GM19324 (cell line): ENCODE measurements around the gene POP5.

Experiments
- ATAC-seq: cut with Tn5 transposase; IDR thresholded peaks from one replicate; pipeline ENCODE4 v1.9.1; 2021; ENCODE audit warnings: mild to moderate bottlenecking, moderate library complexity; ENCODE audit not compliant: unreplicated experiment, low FRiP score

Gene POP5

GRCh38 chr12:120590741-120591407 lies 9.7 kb upstream of the POP5 start:
- no peak for ATAC-seq

- no peak for ATAC-seq
Observed at GRCh38 chr12:120588948-120589930, 8.0 kb upstream of the POP5 start.

DNA sequence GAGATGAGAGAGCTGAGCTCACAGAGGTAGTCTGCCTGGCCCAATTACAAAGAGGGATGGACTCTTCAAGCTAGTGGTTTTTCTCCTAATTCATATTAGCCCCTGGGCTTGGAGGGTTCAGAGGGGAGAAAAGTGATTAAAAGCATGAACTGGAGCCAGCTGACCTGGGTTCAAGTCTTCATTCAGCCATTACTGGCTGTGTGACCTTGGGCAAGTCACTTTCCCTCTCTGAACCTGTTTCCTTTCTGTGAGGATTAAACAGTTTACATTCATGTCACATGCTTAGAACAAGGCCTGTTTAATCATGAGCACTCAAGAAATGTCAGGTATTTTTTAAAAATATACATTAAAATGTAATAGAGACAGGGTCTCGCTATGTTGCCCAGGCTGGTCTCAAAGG lies 7.2 kb upstream of the POP5 start:
- ATAC-seq: no peak

DNA sequence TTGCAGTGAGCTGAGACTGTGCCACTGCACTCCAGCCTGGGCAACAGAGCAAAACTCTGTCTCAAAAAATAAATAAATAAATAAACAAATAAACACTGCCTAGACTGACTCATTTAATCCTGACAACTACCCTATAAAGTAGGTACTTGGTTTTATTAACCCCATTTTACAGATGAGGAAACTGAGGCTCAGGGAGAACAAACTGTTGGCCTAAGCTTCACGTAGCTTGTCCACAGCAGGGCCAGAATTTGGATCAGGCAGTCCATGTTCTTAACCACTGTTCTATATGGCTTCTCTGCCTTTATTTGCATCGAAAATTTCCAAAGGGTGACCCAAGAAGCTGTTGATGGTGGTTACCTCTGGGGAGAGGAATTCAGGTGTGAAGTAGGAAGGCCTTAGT lies 5.7 kb upstream of the POP5 start:
- no peak for ATAC-seq

GRCh38 chr12:120586206-120586605 lies 5.0 kb upstream of the POP5 start:
- no peak for ATAC-seq

GRCh38 chr12:120584343-120585149 lies 3.3 kb upstream of the POP5 start:
- no peak for ATAC-seq

DNA sequence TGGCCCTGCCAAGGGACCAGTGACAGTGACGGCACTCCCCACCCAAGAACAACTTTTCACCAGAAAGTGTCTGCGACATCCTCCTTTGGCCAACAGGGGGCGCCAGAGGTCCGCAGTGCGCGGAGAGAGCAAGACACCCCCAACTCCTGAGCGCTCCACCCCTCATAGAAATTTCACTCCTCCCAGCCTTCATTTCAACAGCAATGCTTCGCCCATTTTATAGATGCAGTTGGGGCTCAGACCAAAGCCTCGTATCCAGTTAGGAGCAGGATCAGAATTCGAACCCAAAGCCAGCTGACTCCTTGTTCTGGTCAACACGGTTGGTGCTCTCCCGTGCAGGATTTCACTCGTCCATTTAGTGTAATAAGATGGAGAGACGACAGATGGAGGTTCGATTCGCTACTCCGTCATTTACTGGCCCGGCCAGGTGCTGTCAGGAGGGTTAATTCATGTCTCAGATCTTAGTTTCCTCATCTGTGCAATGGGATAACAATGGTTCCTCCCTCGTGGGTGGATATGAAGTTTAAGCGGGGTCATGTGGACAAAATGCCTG lies 2.4 kb upstream of the POP5 start:
- ATAC-seq: no peak

GRCh38 chr12:120581998-120582397 lies 796 bp upstream of the POP5 start:
- no peak for ATAC-seq

GRCh38 chr12:120579179-120579578 lies 2.0 kb downstream of the POP5 start:
- no peak for ATAC-seq

DNA sequence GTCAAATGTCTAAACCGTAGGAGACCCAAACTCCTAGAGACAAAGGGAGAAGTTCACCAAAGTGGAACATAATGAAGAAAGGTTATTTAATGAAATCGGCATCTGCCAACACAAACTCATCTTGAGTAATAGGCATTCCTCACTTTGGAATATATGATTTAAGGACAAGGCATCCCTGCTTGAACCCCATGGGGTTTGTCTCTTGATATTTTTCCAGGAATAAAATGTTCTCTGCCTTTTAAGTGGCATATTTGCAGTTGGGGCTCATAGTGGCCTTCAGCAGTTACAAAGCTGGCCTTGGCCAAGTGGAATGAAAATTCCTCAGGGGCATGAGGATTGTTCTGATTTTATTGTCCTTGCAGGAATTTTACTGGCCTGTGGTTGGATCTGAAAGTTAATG lies 7.1 kb downstream of the POP5 start:
- ATAC-seq: no peak

GRCh38 chr12:120573560-120573959 lies 7.6 kb downstream of the POP5 start:
- ATAC-seq: no peak

DNA sequence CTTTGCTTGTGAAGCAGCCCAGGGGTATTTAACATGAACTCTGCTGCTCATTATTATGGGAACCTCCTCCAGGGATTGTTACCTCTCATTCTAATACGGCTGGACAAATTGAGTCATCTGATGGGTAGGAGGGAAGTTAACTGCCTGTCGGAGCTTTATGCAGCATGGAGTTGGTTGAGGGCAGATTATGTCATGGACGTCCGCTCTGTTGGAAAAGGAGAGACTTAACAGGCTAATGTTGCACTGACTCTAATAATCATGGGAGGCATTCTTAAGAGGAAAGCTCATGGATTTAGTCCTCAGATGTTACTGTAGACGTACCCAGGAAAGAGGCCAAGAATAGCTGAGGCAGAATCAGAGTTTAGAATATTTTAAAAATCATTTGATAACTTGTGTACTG lies 9.9 kb downstream of the POP5 start:
- ATAC-seq: no peak

- no peak for ATAC-seq
Observed at GRCh38 chr12:120563495-120563894, 17.7 kb downstream of the POP5 start.

- no peak for ATAC-seq
Observed at GRCh38 chr12:120562906-120563305, 18.3 kb downstream of the POP5 start.

GRCh38 chr12:120557589-120557988 lies 23.6 kb downstream of the POP5 start:
- ATAC-seq: no peak

DNA sequence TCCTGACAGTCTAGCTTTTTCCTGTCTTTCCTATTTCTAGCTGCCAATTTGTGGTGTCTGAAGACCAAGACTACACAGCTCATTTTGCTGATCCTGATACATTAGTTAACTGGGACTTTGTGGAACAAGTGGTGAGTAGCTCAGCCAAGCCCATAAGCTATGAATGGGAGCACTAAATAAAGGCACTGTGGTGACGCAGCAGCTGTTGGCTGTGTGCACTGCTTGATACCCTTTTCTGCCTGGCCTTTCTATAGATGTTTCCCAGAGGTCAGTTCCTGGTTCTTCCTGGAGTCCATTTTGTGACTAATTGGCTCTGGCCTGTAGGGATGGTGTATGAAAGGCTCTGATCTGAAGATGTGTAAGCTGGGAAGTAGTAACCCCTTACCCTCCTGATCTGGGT lies 26.5 kb downstream of the POP5 start:
- no peak for ATAC-seq

- ATAC-seq: no peak
Observed at GRCh38 chr12:120546050-120546386, 35.2 kb downstream of the POP5 start.

DNA sequence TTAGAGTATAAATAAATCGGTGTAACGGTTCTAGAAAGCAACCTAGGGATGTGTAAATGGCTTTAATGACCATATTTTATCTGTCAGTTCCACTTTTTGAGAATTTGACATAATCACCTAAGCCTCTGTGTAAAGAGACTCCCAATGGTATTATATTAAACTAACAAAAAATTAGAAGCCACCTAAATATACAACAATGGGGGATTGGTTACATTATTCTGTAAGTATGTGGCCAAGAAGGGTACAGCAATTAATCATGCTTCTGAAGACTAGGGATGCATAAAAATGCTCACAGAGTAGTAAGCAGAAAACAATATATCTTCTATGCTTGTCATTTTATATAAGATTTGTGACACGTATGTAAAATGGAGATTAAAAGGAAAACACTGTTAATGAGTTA lies 36.5 kb downstream of the POP5 start:
- no peak for ATAC-seq

DNA sequence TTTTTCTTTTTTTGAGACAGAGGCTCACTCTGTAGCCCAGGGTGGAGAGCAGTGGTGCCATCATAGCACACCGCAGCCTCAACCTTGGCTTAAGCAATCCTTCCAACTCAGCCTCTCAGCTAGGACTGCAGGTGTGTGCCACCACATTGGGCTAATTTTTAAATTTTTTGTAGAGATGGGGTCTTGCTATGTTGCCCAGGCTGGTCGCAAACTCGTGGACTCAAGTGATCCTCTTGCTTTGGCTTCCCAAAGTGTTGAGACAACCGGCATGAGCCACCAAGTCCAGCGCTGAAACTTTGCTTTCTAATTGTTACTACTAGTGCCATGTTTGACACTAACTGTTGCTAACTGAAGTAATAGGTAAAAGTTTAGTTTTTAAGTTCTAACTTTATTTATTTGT lies 39.0 kb downstream of the POP5 start:
- no peak for ATAC-seq

DNA sequence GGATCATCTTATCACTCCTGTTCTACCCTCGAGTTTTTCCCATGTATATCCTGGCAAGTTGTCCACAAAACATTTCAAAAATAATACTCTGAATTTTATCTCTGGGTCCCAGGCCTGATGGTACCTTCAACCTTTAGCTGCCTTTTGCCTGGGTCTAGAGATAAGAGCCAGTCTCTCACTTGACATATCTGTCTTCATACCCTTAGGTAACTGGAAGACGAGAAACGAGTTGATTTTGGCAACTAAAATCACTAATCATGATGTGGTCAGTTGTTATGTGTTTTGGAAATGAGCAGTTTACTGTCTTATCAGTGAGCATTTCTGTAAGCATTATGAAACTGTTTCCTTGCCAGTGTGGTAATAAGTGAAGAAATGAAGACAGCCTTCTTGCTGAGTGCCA lies 40.8 kb downstream of the POP5 start:
- no peak for ATAC-seq

DNA sequence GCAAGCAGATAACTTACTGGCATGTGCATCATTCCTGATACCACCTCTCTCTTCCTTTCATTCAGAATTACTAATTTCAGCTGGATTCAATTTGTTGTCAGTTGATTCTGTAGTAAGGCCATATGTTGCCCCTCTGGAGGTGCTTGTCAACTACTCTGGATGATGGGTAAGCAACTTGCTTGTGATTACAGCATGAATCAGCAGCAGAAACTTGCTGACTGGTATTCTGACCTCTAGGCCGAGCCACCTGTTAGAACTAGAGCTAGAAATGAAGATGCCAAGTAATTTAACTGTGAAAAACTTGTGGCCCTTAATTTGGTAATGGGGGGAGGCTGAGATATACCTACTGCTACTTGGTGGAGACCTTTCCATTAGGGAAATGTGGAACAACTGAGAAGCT lies 41.9 kb downstream of the POP5 start:
- no peak for ATAC-seq
